ENCODE measurements around the gene IFNL3.

- TF ChIP-seq CTCF (optimal IDR thresholded peaks at IDR 0.05 in 1 of 3, IDR thresholded peaks at IDR 0.05 in 1 of 3, conservative IDR thresholded peaks at IDR 0.05 in 1 of 3; ENCODE audit: extremely low read depth in 1 of 3, insufficient read depth in 2 of 3, low read length in 3 of 3) (no peak), EZH2 (IDR thresholded peaks at IDR 0.05; ENCODE audit: low read length) (no peak)
Observed at GRCh38 chr19:39194832-39195542, 49.8 kb downstream of the IFNL3 start.

Measured in keratinocyte (primary cell).